NCI-H1048 (cell line): ENCODE data around the gene SLC51A.
"Not testable (repeated sequence)": the region's sequence is repeated elsewhere in the genome, so short reads cannot be mapped to it uniquely, and the experiment has no call there.

Experiments
- DNase-seq: peaks from one replicate; lab custom pipeline; 2025; lab: John Stamatoyannopoulos, UW

SLC51A gene

GRCh38 chr3:196193736-196194541 is 22.4 kb upstream of the SLC51A start:
- DNase-seq, result no peak

DNA sequence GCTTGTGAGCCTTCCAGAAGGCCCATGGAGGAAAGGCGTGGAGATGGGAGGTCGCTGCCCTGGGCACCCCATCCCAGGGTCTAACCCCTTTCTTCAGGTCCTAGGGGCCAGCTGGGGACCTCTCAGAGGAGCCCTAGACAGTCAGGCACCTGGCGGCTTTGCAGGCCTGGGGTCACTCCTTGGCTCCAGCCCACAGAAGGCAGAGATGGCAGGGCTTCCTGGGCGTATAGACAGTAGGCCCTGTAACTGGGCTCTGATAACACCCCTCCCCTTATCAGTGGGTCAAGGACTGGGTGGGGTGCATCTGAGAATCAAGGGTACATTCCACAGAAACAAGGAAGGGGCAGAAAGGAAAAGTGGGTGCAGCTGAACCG is 21.8 kb upstream of the SLC51A start:
- no peak for DNase-seq

GRCh38 chr3:196195664-196196265 is 20.6 kb upstream of the SLC51A start:
- no peak for DNase-seq

DNA sequence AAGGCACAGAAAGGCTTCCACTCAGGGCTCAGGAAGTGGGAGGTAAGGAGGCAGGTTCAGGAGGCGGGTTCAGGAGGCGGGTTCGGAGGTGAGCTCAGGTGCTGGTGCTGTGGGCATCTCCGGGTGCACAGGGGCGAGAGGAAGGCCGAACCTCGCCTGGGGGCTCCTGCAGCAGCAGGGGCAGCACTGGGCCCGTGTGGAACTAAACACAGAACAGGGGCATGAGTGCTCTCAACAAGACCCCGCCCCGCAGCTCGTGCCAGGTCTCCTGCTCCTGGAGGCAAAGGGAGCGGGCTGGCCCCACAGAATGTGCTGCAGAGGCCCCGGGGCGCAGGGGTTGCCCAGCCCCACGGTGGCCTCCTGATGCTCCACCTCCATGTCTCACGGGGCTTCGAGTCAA is 18.8 kb upstream of the SLC51A start:
- no peak for DNase-seq

DNA sequence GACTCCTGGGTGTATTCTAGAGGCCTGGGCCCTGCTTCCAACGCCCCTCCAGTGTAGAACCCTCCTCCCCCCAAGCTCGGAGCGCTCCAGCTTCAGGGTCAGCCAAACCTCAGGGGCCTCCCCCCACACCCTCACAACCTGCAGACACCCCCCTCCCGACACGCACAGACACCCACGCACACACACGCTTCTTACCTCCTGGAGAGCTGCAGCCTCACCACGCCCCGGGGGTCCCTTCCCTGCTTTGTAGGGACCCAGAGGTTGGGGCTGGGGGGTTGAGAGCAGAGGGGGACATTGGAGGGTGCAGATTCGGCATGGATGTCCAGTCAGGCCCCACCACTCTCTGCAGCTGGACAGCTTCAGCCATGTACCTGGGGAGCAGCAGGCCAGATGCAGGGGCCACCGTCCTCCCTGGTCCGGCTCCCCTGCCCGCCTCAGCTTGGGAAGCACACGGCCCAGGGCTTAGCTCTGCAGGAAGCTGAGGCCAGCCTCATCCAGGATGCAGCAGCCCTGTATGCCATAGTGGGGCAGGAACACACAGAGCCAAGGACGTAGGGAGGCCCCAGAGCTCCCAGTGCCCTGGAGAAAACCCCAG is 18.2 kb upstream of the SLC51A start:
- no peak for DNase-seq

GRCh38 chr3:196198771-196199753 is 17.3 kb upstream of the SLC51A start:
- DNase-seq, result no peak

- DNase-seq, result no peak
Observed at GRCh38 chr3:196202516-196202970, 13.8 kb upstream of the SLC51A start.

DNA sequence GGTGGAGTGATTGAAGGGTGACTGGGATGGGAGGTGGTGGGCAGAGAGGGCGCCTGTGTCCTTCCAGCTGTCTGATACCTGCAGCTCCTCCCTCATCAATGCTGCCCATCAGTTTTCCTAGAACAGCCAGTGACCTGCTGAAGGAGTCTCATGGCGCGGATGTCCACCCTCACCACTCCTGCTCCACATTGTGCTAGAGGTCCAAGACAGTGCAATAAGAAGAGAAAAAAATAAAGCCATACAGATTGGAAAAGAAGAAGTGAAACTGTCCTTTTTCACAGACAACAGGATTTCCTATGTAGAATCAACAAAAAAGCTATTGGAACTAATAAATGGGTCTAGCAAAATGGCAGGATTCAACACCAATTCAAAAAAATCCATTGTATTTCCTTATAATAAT is 12.5 kb upstream of the SLC51A start:
- DNase-seq, result no peak

GRCh38 chr3:196205442-196206205 is 10.7 kb upstream of the SLC51A start:
- DNase-seq, result not testable (repeated sequence)

GRCh38 chr3:196207159-196207832 is 9.0 kb upstream of the SLC51A start:
- DNase-seq, result no peak

- DNase-seq, result no peak
Observed at GRCh38 chr3:196207833-196208607, 8.3 kb upstream of the SLC51A start.

GRCh38 chr3:196208942-196209695 is 7.2 kb upstream of the SLC51A start:
- DNase-seq, result no peak

DNA sequence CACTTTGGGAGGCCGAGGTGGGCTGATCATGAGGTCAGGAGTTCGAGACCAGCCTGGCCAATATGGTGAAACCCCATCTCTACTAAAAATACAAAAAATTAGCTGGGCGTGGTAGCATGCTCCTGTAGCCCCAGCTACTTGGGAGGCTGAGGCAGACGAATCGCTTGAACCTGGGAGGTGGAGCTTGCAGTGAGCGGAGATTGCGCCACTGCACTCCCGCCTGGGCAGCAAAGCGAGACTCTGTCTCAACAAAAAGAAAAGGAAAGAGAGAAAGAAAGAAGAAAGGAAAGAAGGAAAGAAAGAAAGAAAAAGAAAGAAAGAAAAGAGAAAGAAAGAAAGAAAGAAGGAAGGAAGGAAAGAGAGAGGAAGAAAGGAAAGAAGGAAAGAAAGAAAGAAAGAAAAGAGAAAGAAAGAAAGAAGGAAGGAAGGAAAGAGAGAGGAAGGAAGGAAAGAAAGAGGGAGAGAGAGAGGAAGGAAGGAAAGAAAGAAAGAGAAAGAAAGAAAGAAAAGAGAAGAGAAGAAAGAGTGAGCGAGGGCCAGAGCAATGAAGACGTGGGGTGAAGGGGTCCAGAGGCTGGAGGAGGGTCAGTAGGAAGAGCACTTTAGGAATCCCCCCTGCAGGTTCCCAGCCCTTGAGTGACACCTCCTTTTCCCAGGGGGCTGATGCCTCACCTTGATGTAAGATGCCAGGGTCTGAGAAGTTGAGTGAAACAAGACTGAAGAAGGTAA is 6.2 kb upstream of the SLC51A start:
- DNase-seq, result not testable (repeated sequence)

DNA sequence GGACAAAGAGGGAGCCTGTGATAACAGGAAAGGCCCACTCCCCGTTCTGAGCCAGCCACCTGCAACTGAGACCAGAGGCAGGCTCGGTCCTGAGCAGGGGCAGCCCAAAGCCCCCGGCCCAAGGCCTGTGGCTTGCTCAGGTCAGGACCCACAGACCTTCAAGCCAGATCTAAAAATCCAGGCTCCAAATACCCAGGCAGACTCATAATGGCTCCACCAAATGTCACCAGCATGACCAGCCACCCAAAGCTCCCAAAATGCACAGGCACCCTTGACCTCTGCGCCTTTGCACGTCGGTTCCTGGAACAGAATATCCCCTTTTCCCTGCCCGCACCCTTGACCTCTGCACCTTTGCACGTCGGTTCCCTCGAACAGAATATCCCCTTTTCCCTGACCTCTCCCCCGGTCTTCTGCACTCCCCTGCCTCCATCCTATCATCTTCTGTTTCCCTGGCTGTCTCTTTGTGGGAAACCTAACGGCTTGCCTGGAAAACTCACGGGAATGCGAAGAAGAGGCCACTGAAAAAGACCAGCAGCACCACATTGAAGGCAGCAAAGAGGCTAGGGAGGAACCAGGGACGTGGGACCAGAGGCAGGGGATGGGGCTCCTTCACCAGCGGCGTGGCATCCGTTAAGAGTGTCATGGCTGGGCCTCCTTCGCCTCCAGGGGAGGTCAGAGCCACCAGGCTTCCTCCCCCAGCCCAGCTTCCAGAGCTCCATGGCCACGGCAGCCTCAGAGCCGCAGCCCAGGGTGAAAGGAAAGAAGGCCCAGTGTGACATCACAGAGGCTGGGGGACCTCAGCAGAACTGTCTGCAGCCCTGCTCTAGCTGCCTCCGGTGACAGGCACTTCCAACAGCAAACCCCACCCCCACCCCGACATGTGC is 5.4 kb upstream of the SLC51A start, which contains the start of gene ZDHHC19:
ZDHHC19 (minus strand) TSS at position 728 of the 884 bp plus-strand sequence; CDS start at position 643, 85 bp downstream.
- no peak for DNase-seq

DNA sequence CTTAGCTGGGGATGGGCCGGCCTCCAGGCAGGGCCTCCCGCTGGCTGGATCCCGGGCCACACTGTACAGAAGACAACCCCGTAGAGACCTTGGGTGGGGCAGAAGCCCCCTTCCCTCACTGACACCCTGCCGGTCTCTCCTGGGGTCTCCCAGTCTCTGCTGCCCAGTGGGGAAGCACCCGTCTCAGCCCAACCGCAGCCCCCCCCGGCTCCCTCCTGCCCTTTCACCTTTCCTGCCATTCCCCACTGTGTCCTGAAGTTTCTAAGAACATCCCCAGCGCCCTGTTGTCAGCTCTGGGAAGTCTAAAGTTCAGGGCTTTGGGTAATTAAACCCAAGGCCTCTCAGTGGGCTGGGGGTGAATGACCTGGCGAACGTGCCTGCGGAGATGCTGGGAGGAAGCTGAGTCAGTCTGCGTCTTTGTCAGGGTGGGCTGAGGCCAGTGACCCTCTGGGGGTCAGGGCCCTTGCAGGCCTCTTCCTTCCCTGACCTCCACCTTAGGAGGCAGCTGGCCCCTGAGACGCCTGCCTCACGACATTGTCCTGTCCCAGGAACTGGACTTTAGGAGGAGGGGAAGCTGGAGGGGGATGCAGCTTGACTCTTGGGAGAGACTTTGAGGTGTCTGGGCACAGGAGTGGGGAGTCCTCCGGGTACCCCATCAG is 1.4 kb upstream of the SLC51A start:
- no peak for DNase-seq

DNA sequence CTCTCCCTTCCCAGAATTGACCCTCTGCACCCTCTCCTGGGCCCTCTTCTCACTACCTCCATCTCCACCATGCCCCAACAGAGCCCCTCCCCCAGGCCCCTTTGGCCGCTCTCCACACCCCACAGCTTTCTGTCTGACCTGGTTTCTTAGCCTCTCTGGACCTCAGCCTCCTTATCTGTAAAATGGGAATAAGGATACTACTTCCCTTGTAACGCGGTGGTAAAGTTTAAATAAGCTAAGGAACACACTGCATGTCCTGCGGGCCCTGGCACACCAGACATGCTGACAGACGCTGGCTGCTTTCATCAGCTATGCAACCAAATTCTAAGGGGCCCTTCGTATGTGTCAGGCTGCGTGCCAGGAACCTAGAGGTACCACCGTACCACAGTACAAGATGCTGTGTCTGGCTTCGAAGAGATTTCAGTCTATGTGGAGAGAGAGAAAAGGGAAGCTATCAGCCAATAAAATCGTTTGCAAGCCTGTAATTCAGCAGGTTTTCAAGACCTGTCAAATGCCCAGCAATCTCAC is 777 bp upstream of the SLC51A start:
- no peak for DNase-seq
